Lung (tissue), 16 donors: ENCODE results near the gene EPHA8. TPM values are rescaled to one million over a fixed set of nuclear protein-coding genes. Genes with fewer than 3 reads are reported as not detected.

Experiments
- ATAC-seq: fragments of 200-7000 bp; cut with Tn5 transposase; one replicate; pipeline ENCODE4 v1.9.1; 2020; ENCODE audit warnings: moderate number of reproducible peaks; ENCODE audit not compliant: insufficient read depth, low FRiP score
- DNase-seq, 3 donors: peaks; one replicate each; pipeline ENCODE4 v3.0.0-alpha.2; 2013 to 2017
- H3K27ac ChIP-seq, 2 donors: one replicate each; pipeline ENCODE4 v1.5.1; 2013; ENCODE audit warnings: mild to moderate bottlenecking in 2 of 2, moderate library complexity in 2 of 2, control low read depth in 1 of 2, inconsistent platforms in 1 of 2, low read depth in 1 of 2, low read length in 1 of 2
- H3K27me3 ChIP-seq, 3 donors: one replicate each; pipeline ENCODE4 v1.5.1; 2013; ENCODE audit warnings: low read length in 2 of 3; ENCODE audit not compliant: control insufficient read depth in 3 of 3, insufficient read depth in 3 of 3
- H3K36me3 ChIP-seq, 4 donors: one replicate each; pipeline ENCODE4 v1.5.1; 2013; ENCODE audit warnings: low read length in 4 of 4, mild to moderate bottlenecking in 1 of 4, moderate library complexity in 1 of 4; ENCODE audit not compliant: control insufficient read depth in 4 of 4, insufficient read depth in 4 of 4
- H3K4me1 ChIP-seq, 5 donors: one replicate each; pipeline ENCODE4 v1.5.1; 2013; ENCODE audit warnings: low read length in 5 of 5, mild to moderate bottlenecking in 2 of 5, moderate library complexity in 1 of 5; ENCODE audit not compliant: control insufficient read depth in 5 of 5, insufficient read depth in 5 of 5
- H3K4me3 ChIP-seq: one replicate; pipeline ENCODE4 v1.5.1; 2013; ENCODE audit warnings: mild to moderate bottlenecking, control low read depth, moderate library complexity
- H3K9ac ChIP-seq, 2 donors: one replicate each; pipeline ENCODE4 v1.5.1; 2013; ENCODE audit warnings: low read length in 2 of 2, control low read depth in 1 of 2; ENCODE audit not compliant: insufficient read depth in 1 of 2
- H3K9me3 ChIP-seq, 4 donors: one replicate each; pipeline ENCODE4 v1.5.1; 2013; ENCODE audit warnings: low read length in 3 of 4, mild to moderate bottlenecking in 1 of 4, moderate library complexity in 1 of 4; ENCODE audit not compliant: control insufficient read depth in 4 of 4, insufficient read depth in 3 of 4
- WGBS, 2 donors: extraction: QIAGEN DNeasy Blood & Tissue Kit; methylation state at CpG; one replicate each; pipeline ENCODE4 v1.1.7; 2013; 5-methylcytosine and 5-hydroxymethylcytosine counted together
- long read RNA-seq, 5 donors: transcript quantifications; one replicate each; lab custom pipeline, GENCODE V29; 2026
- polyA plus RNA-seq, 2 donors: library from polyadenylated mRNA; stranded (reverse); fragments of 200-250 nt; gene quantifications; one replicate each; pipeline ENCODE4 v1.2.1, GENCODE V29; 2013
- total RNA-seq, 2 donors: library from RNA; depleted of rRNA in 1 of 2; stranded (reverse); fragments of >200 nt in 1 of 2; gene quantifications; one replicate each; pipeline ENCODE4 v1.2.1, GENCODE V29; 2014 to 2021
- TF ChIP-seq, protein P1 (sequence below): IDR thresholded peaks from 2 replicates; pipeline ENCODE4 v1.5.1; 2012; ENCODE audit warnings: mild to moderate bottlenecking; ENCODE audit errors: control extremely low read depth, extremely low read depth
- donor health status: control.
- donor health status: control.
- donor health status: Bipolar disorder and iron deficiency.
- donor health status: healthy.
- donor health status: DM: yes; HTN: yes; CAD: no.

The EPHA8 gene
- not detected for total RNA-seq
- polyA plus RNA-seq = under 1 TPM in 1 of 2 donors, not detected in 1; 0.01 TPM
- long read RNA-seq, donor 1 = 0 reads
- long read RNA-seq, donor 2 = 0 reads
- long read RNA-seq, donor 3 = 0 reads
- long read RNA-seq, donor 4 = 0 reads
- long read RNA-seq, donor 5 = 0 reads

DNA sequence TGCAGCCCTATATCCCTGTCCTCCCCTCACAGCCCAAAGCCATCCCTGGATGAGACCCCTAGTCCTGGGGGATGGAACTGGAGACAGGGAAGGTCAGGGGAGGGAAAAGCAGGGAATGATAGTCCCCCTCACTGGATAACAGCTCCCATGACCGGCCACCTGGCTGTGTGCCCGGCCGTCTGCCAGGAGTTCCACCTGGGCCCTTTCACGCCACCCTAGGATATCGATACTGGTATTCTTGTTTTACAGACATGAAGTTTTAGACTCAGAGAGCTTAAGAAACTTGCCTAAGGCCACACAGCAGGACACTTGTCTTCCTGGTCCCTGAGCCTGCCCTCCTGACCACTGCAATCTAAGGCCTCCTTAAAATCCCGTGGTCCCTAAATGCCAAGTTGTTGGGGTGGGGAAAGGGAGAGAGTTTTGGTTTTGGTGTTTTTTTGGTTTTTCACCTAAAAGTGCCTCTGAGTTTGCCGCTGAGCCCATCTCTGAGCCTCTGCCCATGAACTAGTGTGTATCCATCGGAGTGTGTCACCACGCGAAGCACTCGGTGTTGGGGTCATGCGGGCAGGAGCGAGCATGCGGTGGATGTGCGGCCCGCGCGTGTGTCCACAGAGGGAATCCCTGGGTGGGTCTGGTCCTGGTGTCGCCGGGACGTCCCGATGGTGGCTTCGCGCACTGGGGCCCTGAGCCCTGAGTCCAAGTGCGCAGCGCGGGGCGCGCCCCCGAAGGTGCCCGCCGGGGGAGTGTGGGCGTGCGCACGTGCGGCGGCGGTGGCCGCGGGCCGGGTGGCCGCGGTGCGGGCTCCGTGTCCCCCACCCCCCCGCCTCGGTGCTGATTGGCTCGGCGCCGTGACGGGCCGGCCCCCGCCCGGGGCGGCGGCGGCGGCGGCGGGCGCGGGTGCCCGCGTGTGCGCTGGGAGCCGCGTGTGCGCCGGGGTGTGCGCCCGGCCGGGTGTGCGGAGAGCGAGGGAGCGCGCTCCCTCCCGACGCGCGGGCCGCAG lies at the start of gene EPHA8:
TSS of gene EPHA8 (plus strand) at position 906 of the 1,000 bp plus-strand sequence. CDS start 147 bp downstream, outside the sequence.
- Histone ChIP-seq H3K4me3 (no peak within 1 kb of the TSS), H3K4me1 (no peaks in the 10 kb centered on the region), H3K27me3 (peaks cover 8 to 70% (median 36%) of the 10 kb centered on the region in 3 donors), H3K36me3 (no peaks in the 10 kb centered on the region), H3K9ac (no peak within 1 kb of the TSS), H3K9me3 (no peaks in the 10 kb centered on the region), H3K27ac (no peak within 1 kb of the TSS)
- TF ChIP-seq, protein P1, sequence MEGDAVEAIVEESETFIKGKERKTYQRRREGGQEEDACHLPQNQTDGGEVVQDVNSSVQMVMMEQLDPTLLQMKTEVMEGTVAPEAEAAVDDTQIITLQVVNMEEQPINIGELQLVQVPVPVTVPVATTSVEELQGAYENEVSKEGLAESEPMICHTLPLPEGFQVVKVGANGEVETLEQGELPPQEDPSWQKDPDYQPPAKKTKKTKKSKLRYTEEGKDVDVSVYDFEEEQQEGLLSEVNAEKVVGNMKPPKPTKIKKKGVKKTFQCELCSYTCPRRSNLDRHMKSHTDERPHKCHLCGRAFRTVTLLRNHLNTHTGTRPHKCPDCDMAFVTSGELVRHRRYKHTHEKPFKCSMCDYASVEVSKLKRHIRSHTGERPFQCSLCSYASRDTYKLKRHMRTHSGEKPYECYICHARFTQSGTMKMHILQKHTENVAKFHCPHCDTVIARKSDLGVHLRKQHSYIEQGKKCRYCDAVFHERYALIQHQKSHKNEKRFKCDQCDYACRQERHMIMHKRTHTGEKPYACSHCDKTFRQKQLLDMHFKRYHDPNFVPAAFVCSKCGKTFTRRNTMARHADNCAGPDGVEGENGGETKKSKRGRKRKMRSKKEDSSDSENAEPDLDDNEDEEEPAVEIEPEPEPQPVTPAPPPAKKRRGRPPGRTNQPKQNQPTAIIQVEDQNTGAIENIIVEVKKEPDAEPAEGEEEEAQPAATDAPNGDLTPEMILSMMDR = no peak
- 8 to 12% methylated on average over 43 to 81 of the region's 81 CpGs for WGBS, 2 donors
- DNase-seq (no peak), ATAC-seq (no peak)

DNA sequence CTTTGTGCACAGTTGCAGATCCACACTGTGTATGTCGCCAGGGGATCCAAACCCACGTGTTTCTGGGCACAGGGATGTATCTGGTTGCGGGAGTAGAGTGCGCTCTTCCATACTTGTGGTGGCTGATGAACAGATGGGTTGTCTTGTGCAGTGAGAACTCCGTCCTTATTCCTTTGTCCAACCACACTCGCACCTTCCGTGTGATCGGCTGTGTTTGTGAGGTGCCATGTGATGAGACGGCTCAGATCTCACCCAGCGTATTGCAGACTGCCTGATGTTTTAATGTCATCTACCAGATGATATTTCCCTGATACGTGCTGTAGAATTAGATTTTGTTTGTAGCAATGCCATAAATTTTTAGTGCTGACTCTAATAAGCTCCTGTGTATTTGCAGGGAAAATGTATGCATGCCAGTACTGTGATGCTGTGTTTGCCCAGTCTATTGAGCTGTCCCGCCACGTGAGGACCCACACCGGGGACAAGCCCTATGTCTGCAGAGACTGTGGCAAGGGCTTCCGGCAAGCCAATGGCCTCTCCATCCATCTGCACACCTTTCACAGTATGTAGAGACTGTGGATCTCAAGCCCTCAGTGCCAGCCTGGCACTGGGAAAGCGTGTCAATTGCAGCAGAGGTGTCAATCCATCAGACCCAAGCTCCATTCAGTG lies 46.2 kb upstream of the EPHA8 start:
- Histone ChIP-seq H3K27ac (no peak overlapping the region), H3K27me3 (no peaks in the 10 kb centered on the region), H3K36me3 (peaks cover 29 to 60% (median 49%) of the 10 kb centered on the region in 4 donors), H3K4me1 (peaks cover 0 to 3% (median 0%) of the 10 kb centered on the region in 5 donors), H3K4me3 (no peak overlapping the region), H3K9me3 (peaks cover 0 to 2% (median 0%) of the 10 kb centered on the region in 4 donors), H3K9ac (no peak overlapping the region)
- TF ChIP-seq, protein P1 = no peak
- no peak for DNase-seq
- no peak for ATAC-seq
- WGBS, 2 donors = 96% methylated on average over 16 of the region's 16 CpGs

DNA sequence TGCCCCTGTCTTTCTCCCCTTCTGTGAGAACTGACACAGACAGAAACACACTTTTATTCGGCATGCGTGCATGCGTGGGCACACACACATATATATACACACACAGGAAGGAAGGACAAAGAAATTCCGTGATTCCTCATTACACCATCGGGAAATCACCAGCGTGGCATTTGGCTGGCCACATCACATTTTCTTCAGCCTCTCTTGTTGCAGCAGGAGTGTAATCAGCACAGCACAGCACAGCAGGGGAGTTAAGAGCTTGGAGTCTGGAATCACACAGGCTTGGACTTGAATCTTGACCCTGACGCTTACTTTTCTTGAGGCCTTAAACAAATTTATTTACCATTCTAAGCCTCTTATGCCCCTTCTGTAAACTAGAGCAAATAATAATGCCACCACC lies 45.3 kb upstream of the EPHA8 start:
- Histone ChIP-seq H3K27me3 (no peaks in the 10 kb centered on the region), H3K4me3 (no peak overlapping the region), H3K4me1 (peaks cover 0 to 3% (median 0%) of the 10 kb centered on the region in 5 donors), H3K9me3 (no peaks in the 10 kb centered on the region), H3K27ac (no peak overlapping the region), H3K9ac (no peak overlapping the region), H3K36me3 (peaks cover 35 to 57% (median 48%) of the 10 kb centered on the region in 4 donors)
- WGBS, 2 donors = 71 to 80% methylated on average over 7 of the region's 7 CpGs
- TF ChIP-seq, protein P1 = no peak
- DNase-seq (no peak), ATAC-seq (no peak)
